Urothelium cell line (cell line): ENCODE measurements around the gene REV3L.
"Not testable (repeated sequence)": the region's sequence is repeated elsewhere in the genome, so short reads cannot be mapped to it uniquely, and the experiment has no call there.

Source experiments
- DNase-seq: peaks from one replicate; pipeline ENCODE4 v3.0.0; 2011; ENCODE audit warnings: low spot score, mixed read lengths
- FAIRE-seq: peaks from 2 replicates; lab custom pipeline; 2011; peaks lifted over from hg19 to GRCh38; lab: Jason Lieb, UNC

REV3L gene, protein sequence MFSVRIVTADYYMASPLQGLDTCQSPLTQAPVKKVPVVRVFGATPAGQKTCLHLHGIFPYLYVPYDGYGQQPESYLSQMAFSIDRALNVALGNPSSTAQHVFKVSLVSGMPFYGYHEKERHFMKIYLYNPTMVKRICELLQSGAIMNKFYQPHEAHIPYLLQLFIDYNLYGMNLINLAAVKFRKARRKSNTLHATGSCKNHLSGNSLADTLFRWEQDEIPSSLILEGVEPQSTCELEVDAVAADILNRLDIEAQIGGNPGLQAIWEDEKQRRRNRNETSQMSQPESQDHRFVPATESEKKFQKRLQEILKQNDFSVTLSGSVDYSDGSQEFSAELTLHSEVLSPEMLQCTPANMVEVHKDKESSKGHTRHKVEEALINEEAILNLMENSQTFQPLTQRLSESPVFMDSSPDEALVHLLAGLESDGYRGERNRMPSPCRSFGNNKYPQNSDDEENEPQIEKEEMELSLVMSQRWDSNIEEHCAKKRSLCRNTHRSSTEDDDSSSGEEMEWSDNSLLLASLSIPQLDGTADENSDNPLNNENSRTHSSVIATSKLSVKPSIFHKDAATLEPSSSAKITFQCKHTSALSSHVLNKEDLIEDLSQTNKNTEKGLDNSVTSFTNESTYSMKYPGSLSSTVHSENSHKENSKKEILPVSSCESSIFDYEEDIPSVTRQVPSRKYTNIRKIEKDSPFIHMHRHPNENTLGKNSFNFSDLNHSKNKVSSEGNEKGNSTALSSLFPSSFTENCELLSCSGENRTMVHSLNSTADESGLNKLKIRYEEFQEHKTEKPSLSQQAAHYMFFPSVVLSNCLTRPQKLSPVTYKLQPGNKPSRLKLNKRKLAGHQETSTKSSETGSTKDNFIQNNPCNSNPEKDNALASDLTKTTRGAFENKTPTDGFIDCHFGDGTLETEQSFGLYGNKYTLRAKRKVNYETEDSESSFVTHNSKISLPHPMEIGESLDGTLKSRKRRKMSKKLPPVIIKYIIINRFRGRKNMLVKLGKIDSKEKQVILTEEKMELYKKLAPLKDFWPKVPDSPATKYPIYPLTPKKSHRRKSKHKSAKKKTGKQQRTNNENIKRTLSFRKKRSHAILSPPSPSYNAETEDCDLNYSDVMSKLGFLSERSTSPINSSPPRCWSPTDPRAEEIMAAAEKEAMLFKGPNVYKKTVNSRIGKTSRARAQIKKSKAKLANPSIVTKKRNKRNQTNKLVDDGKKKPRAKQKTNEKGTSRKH (N-terminal part only)

GRCh38 chr6:111482959-111483735 lies at the start of gene REV3L:
Gene REV3L (minus strand): TSS chr6:111483218. CDS start chr6:111482888, 330 bp downstream.
- FAIRE-seq = no peak
- DNase-seq = peak; percentile 69

DNA sequence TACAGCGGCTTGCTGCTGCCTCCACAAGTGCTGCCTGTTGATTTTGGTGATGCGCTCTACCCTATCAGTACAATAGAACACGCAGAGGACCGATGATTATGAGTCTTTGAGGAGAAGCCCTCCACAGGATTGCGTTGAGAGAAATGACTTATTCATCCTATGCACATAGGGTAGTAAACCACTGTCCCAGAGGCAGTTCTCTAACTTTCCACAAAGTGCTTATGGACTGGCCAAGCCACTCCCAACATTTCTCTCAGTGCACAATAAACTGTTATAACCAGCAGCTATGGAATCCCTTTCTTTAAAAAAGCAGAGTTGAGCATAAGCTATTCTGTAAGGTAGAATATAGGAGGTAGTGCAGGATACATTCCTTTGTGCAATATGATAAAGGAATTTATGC lies 48.2 kb upstream of the REV3L start:
- FAIRE-seq (no peak), DNase-seq (no peak)

- no peak for FAIRE-seq
- DNase-seq = no peak
Observed at GRCh38 chr6:111530667-111531066, 47.6 kb upstream of the REV3L start.

GRCh38 chr6:111530218-111530617 lies 47.2 kb upstream of the REV3L start:
- no peak for FAIRE-seq
- DNase-seq = no peak

DNA sequence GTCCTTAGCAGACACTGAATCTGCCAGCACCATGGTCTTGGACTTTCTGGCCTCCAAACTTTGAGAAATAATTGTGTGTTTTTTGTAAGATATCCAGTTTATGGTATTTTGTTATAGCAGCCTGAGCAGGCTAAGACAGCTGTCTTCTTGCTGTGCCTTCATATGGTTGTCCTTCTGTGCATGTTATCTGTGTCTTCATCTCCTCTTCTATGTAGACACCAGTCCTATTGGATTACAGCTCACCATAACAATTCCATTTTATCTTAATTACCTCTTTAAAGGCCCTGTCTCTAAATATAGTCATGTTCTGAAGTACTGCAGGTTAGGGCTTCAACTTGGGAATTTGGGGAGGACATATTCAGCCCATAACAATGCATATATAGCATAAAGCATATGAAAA lies 44.3 kb upstream of the REV3L start:
- DNase-seq = no peak
- no peak for FAIRE-seq

GRCh38 chr6:111524735-111525134 lies 41.7 kb upstream of the REV3L start:
- DNase-seq (no peak), FAIRE-seq (no peak)

GRCh38 chr6:111524252-111524651 lies 41.2 kb upstream of the REV3L start:
- FAIRE-seq = no peak

DNA sequence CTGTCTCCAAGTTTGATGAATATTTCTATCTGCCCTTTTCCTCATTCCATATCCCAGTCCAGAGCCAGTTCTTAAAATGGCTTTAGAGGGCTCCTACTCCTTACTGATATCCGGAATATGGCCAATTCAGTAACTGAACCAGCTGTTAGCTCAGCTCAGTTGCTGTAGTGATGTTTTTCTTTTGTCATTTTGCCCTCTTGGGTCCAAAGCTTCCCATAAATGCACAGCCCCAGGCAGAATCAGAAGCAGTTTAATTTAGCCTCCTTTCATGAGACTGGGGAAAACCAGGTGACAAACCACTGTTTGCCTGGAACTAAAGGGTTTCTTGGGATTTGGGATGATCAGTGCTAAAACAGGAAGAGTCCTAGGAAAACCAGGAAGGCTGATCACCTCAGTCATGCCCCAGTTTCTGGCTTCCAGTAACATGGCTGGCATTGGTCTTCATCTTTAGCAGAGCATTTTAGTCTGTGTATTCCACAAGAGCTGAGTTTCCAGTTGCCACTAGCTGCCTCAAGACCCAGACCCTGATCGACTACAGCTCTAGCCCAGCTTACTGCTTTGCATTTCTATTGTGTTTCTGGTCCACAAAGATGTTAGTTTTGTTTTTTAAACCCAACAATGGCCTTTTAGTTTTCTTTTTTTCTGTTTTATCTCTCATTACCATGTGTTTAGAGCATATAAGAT lies 40.6 kb upstream of the REV3L start:
- DNase-seq (no peak), FAIRE-seq (no peak)

More at GRCh38 chr6:111524252-111524651, 41.2 kb upstream of the REV3L start:
- no peak for DNase-seq

DNA sequence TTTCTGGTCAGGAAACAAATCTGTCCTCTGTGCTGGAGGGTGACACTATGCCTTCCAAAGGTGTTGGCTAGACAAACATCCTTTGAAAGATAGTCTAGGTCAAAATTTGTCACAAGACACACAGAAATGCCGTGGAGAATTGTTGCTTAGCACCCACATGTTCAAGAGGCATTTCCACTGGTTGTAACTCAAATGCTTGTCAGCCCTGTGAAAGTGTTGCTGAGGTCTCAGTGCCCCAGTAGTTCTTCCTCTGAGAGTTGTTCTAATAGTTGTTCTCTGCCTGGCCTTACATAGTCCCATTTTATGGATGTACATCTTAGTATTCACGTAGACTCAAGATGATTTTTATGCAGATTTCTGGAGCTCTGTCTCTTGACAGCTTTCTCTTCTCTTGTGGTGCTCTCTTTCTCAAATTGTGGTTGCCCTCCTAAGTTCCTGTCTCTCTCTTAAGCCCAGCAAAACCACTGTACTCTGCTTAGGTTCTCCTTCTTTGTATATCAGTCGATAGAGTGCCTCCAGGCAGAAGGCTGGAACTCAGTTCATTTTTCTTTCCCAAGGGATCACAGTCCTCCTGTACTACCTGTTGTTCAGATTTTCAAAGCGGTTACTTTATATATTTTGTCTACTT lies 39.5 kb upstream of the REV3L start:
- DNase-seq = no peak
- FAIRE-seq = no peak

DNA sequence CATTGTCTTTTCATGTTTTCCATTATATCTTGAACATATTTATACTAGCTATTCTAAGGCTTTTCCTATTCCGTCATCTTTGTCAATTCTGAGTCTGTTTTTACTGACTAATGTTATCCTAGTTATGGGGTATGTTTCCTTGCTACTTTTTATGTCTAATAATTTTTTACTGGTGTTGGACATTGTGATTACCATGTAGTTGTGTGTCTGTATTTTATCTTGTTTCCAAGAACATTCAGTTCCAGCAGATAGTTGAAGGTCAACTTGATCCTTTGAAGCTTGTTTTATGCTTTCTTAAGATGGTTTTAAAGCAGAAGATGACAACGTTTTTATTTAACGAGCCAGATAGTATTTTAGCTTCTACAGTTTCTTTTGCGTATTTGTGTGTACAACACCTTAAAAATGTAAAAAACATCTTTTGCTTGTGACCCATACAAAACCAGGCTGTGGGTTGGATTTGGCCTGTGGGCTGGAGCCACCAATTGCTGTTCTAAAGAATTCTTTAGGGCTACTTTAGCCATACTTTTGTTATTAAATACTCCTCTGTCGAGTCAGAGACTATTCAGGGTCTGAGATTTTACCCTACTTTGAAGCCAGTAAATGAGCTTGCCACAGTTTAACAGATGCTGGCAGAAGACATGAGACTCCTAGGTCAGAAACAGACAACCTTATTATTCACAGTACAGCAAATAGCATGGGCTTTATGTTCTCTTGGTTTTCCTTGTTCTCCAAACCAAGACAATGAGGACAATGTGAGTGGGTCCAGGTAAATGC lies 38.7 kb upstream of the REV3L start:
- DNase-seq = no peak

GRCh38 chr6:111520524-111520923 lies 37.5 kb upstream of the REV3L start:
- no peak for FAIRE-seq
- DNase-seq = no peak

More for the DNA sequence above, 38.7 kb upstream of the REV3L start:
- FAIRE-seq = no peak

DNA sequence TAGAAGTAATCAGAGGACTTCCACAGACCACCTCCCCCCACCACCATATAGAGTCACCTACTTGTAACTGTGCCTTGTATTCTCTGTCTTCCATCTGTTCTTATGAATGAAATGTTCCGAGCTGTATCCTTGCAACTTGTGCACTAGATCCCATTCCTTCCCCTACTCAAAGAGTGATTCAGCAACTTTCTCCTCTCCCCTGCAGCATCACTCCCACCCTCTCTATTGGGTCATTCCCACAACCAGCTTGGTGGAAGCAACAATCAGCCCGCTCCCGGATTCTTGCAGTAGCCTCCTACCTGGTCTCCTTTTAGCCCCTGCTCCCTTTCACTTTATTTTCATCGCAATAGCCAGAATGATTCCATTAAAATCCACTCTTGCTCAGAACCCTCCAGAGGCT lies 34.9 kb upstream of the REV3L start:
- FAIRE-seq = no peak
- DNase-seq = no peak

DNA sequence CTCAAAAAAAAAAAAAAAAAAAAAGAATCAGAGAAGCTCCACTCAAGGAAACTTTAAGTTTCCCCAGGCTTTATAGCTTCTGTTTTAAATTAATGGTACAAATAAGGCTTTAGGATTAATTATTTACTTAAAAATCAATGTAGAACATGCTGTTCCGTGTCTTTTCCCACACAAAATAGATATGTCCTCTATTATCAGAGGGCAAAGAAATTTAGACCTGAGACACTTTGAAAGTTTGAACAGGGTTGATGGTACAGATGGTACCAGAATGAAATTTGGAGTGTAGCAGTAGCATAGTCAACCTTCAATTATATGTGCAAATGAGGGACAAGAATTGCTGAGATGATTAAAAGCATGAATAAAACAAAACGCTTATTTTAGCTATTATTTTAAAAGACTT lies 32.2 kb upstream of the REV3L start:
- no peak for FAIRE-seq
- DNase-seq = no peak

DNA sequence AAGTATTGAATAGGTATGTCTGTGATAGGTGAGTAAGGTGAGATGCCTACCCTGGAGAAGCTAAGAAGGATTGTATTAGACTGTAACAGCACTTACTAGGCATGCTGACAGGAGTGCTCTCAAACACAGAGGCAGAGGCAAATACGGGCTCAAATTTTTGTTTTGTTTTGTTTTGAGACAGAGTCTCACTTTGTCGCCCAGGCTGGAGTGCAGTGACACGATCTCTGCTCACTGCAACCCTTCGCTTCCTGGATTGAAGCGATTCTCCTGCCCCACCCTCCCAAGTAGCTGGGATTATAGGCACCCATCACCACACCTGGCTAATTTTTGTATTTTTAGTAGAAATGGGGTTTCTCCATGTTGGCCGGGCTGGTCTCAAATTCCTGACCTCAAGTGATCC lies 31.5 kb upstream of the REV3L start:
- FAIRE-seq, DNase-seq: not testable (repeated sequence)

DNA sequence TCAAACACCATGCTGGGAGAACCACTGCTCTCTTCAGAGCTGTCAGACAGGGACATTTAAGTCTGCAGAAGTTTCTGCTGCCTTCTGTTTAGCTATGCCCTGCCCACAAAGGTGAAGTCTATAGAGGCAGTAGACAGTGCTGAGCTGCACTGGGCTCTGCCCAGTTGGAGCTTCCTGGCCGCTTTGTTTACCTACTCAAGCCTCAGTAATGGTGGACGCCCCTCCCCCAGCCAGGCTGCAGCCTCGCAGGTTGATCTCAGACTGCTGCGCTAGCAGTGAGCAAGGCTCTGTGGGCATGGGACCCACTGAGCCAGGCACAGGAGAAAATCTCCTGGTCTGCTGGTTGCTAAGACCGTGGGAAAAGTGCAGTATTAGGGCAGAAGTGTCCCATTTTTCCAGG lies 24.2 kb upstream of the REV3L start:
- not testable (repeated sequence) for FAIRE-seq

DNA sequence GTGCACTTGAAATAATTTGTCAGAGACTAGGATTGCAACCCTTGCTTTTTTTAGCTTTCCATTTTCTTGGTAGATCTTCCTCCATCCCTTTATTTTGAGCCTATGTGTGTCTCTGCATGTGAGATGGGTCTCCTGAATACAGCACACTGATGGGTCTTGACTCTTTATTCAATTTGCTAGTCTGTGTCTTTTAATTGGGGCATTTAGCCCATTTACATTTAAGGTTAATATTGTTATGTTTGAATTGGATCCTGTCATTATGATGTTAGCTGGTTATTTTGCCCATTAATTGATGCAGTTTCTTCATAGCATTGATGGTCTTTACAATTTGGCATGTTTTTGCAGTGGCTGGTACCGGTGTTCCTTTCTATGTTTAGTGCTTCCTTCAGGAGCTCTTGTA lies 22.5 kb upstream of the REV3L start:
- FAIRE-seq, DNase-seq: not testable (repeated sequence)

More for the DNA sequence above, 24.2 kb upstream of the REV3L start:
- not testable (repeated sequence) for DNase-seq

- FAIRE-seq (no peak), DNase-seq (no peak)
Observed at GRCh38 chr6:111503660-111504059, 20.6 kb upstream of the REV3L start.

DNA sequence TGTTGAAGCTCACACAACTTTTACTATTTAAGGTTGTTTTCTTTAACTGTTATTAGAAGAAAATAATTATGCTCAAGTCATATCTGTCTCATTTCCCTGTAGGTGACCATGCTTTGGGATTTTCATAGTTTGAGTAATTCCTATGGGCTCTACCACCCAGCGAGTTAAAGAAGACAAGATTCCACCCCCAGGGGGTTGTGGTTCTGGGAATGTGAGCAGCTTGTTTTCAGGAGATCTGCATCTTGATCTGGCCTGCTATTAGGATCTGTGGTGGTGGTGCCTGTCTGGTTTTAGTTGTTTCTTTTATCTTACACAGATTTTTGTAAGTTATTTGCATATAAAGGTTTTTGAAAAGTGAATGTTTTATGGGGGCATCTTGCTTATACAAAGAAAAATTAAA lies 20.2 kb upstream of the REV3L start:
- FAIRE-seq (no peak), DNase-seq (no peak)
